Measurements from ENCODE around the gene KIF6. TPM values are rescaled to one million over a fixed set of nuclear protein-coding genes. Genes with fewer than 3 reads are reported as not detected.

The KIF6 gene
- total and polyA plus RNA-seq, 2 of the 8 experiments (the other 6 are each of a cell fraction or from before 2014, with no cell fraction given): 0.53 to 0.65 TPM

DNA sequence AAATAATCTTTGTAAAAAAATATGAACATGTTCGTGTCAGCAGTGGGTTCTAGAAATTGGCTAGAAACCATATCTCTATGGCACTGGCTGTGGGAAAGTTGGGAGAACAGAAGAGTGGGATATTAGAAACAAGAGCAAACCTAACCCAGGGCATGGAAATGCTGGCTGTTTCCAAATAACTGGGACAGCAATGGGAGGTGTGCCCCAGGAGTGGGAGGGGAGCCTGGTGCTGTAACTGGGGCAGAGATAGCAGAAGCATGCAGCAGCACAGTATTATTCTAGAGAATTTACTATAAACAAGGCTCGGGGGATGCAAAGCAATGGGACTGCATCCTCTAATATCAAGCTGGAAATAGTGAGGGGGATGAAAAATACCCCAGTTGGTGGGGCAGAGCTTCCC, 175.0 kb downstream of the KIF6 start:
- WGBS, 2 experiments (ENCODE audit: extremely low coverage in 1 of 2, insufficient coverage in 1 of 2, insufficient read length in 1 of 2, insufficient replicate concordance in 2 of 2, low coverage in 1 of 2, low lambda C conversion rate in 2 of 2, missing lambda C conversion rate in 1 of 2): 91% methylated on average over 2 of the region's 2 CpGs; no CpG with 5 or more reads in 1 of the 2 experiments
- Histone ChIP-seq H3K27me3 (replicated peaks in 1 of 4; ENCODE audit: control insufficient read depth in 3 of 4, extremely low read depth in 1 of 4, insufficient read depth in 3 of 4, low read length in 3 of 4) (no peaks in the 10 kb centered on the region), H3K4ac (replicated peaks; ENCODE audit: insufficient read length, low read depth, low read length) (no peak overlapping the region), H2AK5ac (ENCODE audit: low read depth, low read length) (no peak overlapping the region), H3K27ac (ENCODE audit: low read depth, low read length) (no peak overlapping the region), H2BK20ac (ENCODE audit: low read length) (no peak overlapping the region), H3K18ac (ENCODE audit: extremely low read depth, low read length) (no peak overlapping the region), H3K79me1 (ENCODE audit: low read depth, low read length) (no peaks in the 10 kb centered on the region), H3K56ac (replicated peaks; ENCODE audit: insufficient read length, low read depth, low read length) (no peak overlapping the region), H3K4me1 (replicated peaks in 1 of 4; ENCODE audit: control insufficient read depth in 3 of 4, insufficient read depth in 4 of 4, low read length in 3 of 4) (peaks cover 2 to 9% (median 5%) of the 10 kb centered on the region in 4 experiments; a peak in 6 of 7 replicates), H3K9me3 (ENCODE audit: insufficient read depth in 2 of 2, low read depth in 1 of 2, low read length in 1 of 2) (no peaks in the 10 kb centered on the region), H2BK15ac (ENCODE audit: low read length) (no peak overlapping the region), H2BK120ac (replicated peaks; ENCODE audit: low read depth, low read length) (no peak overlapping the region), H3K23me2 (ENCODE audit: low read depth, low read length) (no peaks in the 10 kb centered on the region), H4K5ac (ENCODE audit: insufficient read length, low read depth, low read length) (no peak overlapping the region), H2BK5ac (ENCODE audit: low read depth, low read length) (no peak overlapping the region), H3K4me3 (ENCODE audit: extremely low read depth in 1 of 4, insufficient read depth in 2 of 4, low read depth in 3 of 4, low read length in 4 of 4) (no peak overlapping the region), H3K36me3 (ENCODE audit: control insufficient read depth in 2 of 4, insufficient read depth in 4 of 4, low read length in 3 of 4) (no peaks in the 10 kb centered on the region), H3K4me2 (ENCODE audit: insufficient read depth in 1 of 2, low read depth in 2 of 2, low read length in 2 of 2) (no peak overlapping the region), H2BK12ac (ENCODE audit: low read depth, low read length) (no peak overlapping the region), H4K8ac (ENCODE audit: extremely low read depth, insufficient read depth, low read length) (no peak overlapping the region), H3K23ac (ENCODE audit: insufficient read length) (no peak overlapping the region), H4K20me1 (replicated peaks in 1 of 2; ENCODE audit: control insufficient read depth in 1 of 2, insufficient read depth in 2 of 2, low read length in 2 of 2) (no peaks in the 10 kb centered on the region), H2AFZ (ENCODE audit: low read length) (no peak overlapping the region), H3K14ac (ENCODE audit: insufficient read length) (no peak overlapping the region), H3K79me2 (ENCODE audit: control insufficient read depth in 1 of 2, insufficient read depth in 2 of 2, low read length in 2 of 2) (no peaks in the 10 kb centered on the region), H4K91ac (replicated peaks; ENCODE audit: insufficient read length, low read length) (no peak overlapping the region), H3K9ac (replicated peaks in 1 of 4; ENCODE audit: extremely low read depth in 1 of 4, low read depth in 3 of 4, low read length in 3 of 4) (no peak overlapping the region)
- FAIRE-seq: no peak
- ChIA-PET POLR2A (ENCODE audit: partially characterized antibody) (no interaction called here), CTCF (ENCODE audit: partially characterized antibody) (no interaction called here)
- TF ChIP-seq CTBP2 (IDR thresholded peaks at IDR 0.05; ENCODE audit: borderline replicate concordance, insufficient read depth, insufficient read length, low read length) (no peak), CREB1 (IDR thresholded peaks at IDR 0.05) (no peak), BACH1 (IDR thresholded peaks at IDR 0.05; ENCODE audit: low read length) (no peak), MAFK (IDR thresholded peaks at IDR 0.05; ENCODE audit: low read depth, low read length) (no peak), SP4 (IDR thresholded peaks at IDR 0.05; ENCODE audit: low read length) (no peak), RAD21 (IDR thresholded peaks at IDR 0.05 in 1 of 2, conservative IDR thresholded peaks at IDR 0.05 in 1 of 2; ENCODE audit: low read depth in 2 of 2, low read length in 2 of 2) (no peak), TEAD4 (IDR thresholded peaks at IDR 0.05; ENCODE audit: low read depth, low read length) (no peak), RBBP5 (IDR thresholded peaks at IDR 0.05; ENCODE audit: borderline replicate concordance, low read depth, low read length) (no peak)
- TF ChIP-seq, protein P1, sequence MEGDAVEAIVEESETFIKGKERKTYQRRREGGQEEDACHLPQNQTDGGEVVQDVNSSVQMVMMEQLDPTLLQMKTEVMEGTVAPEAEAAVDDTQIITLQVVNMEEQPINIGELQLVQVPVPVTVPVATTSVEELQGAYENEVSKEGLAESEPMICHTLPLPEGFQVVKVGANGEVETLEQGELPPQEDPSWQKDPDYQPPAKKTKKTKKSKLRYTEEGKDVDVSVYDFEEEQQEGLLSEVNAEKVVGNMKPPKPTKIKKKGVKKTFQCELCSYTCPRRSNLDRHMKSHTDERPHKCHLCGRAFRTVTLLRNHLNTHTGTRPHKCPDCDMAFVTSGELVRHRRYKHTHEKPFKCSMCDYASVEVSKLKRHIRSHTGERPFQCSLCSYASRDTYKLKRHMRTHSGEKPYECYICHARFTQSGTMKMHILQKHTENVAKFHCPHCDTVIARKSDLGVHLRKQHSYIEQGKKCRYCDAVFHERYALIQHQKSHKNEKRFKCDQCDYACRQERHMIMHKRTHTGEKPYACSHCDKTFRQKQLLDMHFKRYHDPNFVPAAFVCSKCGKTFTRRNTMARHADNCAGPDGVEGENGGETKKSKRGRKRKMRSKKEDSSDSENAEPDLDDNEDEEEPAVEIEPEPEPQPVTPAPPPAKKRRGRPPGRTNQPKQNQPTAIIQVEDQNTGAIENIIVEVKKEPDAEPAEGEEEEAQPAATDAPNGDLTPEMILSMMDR (IDR thresholded peaks at IDR 0.05; ENCODE audit: control extremely low read depth in 1 of 3, insufficient read depth in 1 of 3, low read depth in 1 of 3, low read length in 3 of 3): no peak
- TF ChIP-seq, protein P2, sequence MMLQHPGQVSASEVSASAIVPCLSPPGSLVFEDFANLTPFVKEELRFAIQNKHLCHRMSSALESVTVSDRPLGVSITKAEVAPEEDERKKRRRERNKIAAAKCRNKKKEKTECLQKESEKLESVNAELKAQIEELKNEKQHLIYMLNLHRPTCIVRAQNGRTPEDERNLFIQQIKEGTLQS (IDR thresholded peaks at IDR 0.05; ENCODE audit: insufficient read depth, low read depth, low read length): no peak
- TF ChIP-seq, protein P3, sequence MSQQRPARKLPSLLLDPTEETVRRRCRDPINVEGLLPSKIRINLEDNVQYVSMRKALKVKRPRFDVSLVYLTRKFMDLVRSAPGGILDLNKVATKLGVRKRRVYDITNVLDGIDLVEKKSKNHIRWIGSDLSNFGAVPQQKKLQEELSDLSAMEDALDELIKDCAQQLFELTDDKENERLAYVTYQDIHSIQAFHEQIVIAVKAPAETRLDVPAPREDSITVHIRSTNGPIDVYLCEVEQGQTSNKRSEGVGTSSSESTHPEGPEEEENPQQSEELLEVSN (IDR thresholded peaks at IDR 0.05): no peak
- DNase-seq (ENCODE audit: low read depth in 1 of 2, low spot score in 2 of 2): no peak

All from H1 (cell line).